Activated CD4-positive, alpha-beta memory T cell treated with anti-CD3 and anti-CD28 coated beads, Interleukin-2, amount 10 ng/mL, durations not matched to agents 7 days and 5 days (primary cell): ENCODE data around the gene CD300LB. TPM values are rescaled to one million over a fixed set of nuclear protein-coding genes. Genes with fewer than 3 reads are reported as not detected.
"Not testable (repeated sequence)": the region's sequence is repeated elsewhere in the genome, so short reads cannot be mapped to it uniquely, and the experiment has no call there.

Source experiments
- CTCF ChIA-PET: fragments of 350-600 bp; sonication (Branson Sonifier 250); formaldehyde crosslinking; loops from one replicate; lab custom pipeline; 2021; ENCODE audit warnings: antibody characterized with exemption, inconsistent platforms; lab: Charles Lee
- POLR2A ChIA-PET: fragments of 350-600 bp; sonication (Branson Sonifier 250); formaldehyde crosslinking; loops from one replicate; lab custom pipeline; 2021; ENCODE audit warnings: antibody characterized with exemption; lab: Charles Lee
- DNase-seq: peaks from one replicate; pipeline ENCODE4 v3.0.0-alpha.2; 2020
- H3K27ac Mint-ChIP-seq: one replicate; pipeline ENCODE4 v1.8.0; 2021; ENCODE audit warnings: mild to moderate bottlenecking, mixed read lengths
- H3K27me3 Mint-ChIP-seq: one replicate; pipeline ENCODE4 v1.8.0; 2021; ENCODE audit warnings: mixed read lengths
- H3K36me3 Mint-ChIP-seq: one replicate; pipeline ENCODE4 v1.8.0; 2021; ENCODE audit warnings: low read depth, mixed read lengths
- H3K4me1 Mint-ChIP-seq: one replicate; pipeline ENCODE4 v1.8.0; 2021; ENCODE audit warnings: mixed read lengths
- H3K4me3 Mint-ChIP-seq: one replicate; pipeline ENCODE4 v1.8.0; 2021; ENCODE audit warnings: mild to moderate bottlenecking, mixed read lengths
- H3K9me3 Mint-ChIP-seq: one replicate; pipeline ENCODE4 v1.8.0; 2021; ENCODE audit warnings: mixed read lengths
- total RNA-seq, 2 experiments: library from RNA; stranded (reverse); gene quantifications; one replicate each; pipeline ENCODE4 v1.2.3, GENCODE V29; 2021

CD300LB gene
- total RNA-seq, 2 experiments from 2014 or later, result not detected

DNA sequence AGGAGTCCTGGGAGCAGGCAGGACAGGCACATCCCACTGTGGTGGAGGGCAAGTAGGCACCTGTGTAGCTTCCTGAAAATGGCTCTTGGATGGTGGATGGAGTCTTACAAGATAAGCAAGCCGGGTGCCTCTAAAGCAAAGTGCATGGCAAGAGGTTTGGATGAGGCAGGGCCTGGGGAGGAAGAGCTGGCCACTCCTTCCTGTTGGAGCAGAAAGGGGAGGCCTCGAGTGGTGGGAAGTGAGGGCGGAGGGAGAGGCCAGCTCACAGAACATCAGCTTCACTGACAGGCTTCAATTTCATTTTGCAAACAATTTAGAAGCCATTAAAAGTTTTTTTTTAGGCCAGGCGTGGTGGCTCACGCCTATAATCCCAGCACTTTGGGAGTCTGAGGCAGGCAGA lies 33.8 kb downstream of the CD300LB start:
- Mint-ChIP-seq H3K27ac (no peak overlapping the region), H3K9me3 (no peaks in the 10 kb centered on the region), H3K4me3 (no peak overlapping the region), H3K36me3 (no peaks in the 10 kb centered on the region), H3K27me3 (peaks cover 18% of the 10 kb centered on the region), H3K4me1 (peaks cover 7% of the 10 kb centered on the region)
- peak; percentile 9 for DNase-seq
- ChIA-PET POLR2A (no interaction called here), CTCF (interaction anchor here (1.4 to 2.3 kb wide), 4 partner anchors 36 to 129 kb away, joined by 3 to 14 read pairs (median 8); no protein-coding TSS in a partner anchor)

GRCh38 chr17:74493331-74493833 lies 37.9 kb downstream of the CD300LB start:
- POLR2A ChIA-PET, result no interaction called here
- CTCF ChIA-PET, result interaction anchor here (0.9 to 5.2 kb wide), 6 partner anchors 35 to 129 kb away, joined by 3 to 48 read pairs (median 12); partner anchors contain the start of gene GPR142
- peak; percentile 75 for DNase-seq
- Mint-ChIP-seq H3K4me3 (no peak overlapping the region), H3K9me3 (peaks cover 3% of the 10 kb centered on the region), H3K36me3 (peaks cover 14% of the 10 kb centered on the region), H3K27me3 (peaks cover 15% of the 10 kb centered on the region), H3K4me1 (peaks cover 22% of the 10 kb centered on the region), H3K27ac (no peak overlapping the region)

DNA sequence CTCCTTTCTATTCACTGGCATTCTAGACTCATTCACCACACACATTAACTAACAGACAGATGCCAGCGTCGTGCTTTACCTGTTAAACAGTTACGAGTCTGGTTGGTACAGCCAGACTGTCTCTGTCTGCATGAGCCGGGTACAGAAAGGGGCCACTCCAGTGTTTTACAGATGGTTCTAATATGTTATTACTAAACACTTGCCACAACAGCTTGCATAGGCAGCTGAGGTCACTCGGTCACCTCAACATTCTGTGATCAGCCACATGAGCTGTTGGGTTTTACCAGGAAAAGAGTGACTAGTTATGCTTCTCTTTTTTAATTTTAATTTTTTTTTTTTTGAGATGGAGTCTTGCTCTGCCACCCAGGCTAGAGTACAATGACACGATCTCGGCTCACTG lies 39.6 kb downstream of the CD300LB start:
- Mint-ChIP-seq H3K4me1 (peaks cover 22% of the 10 kb centered on the region), H3K36me3 (peaks cover 29% of the 10 kb centered on the region), H3K9me3 (peaks cover 6% of the 10 kb centered on the region), H3K27ac (no peak overlapping the region), H3K4me3 (no peak overlapping the region), H3K27me3 (peaks cover 11% of the 10 kb centered on the region)
- ChIA-PET POLR2A (interaction anchor here (0.8 to 1.8 kb wide), 2 partner anchors 28 to 112 kb away, joined by 3 to 4 read pairs; no protein-coding TSS in a partner anchor), CTCF (interaction anchor here (0.6 to 5.2 kb wide), 11 partner anchors 19 to 191 kb away, joined by 3 to 48 read pairs (median 3); partner anchors contain the start of gene GPR142)
- peak; percentile 32 for DNase-seq

- DNase-seq, result no peak
- Mint-ChIP-seq H3K9me3 (peaks cover 6% of the 10 kb centered on the region), H3K27ac (no peak overlapping the region), H3K4me3 (no peak overlapping the region), H3K27me3 (peaks cover 8% of the 10 kb centered on the region), H3K36me3 (peaks cover 38% of the 10 kb centered on the region), H3K4me1 (peaks cover 22% of the 10 kb centered on the region)
- POLR2A ChIA-PET, result interaction anchor here (1.4 to 1.8 kb wide), 2 partner anchors 11 to 111 kb away, joined by 3 to 4 read pairs; no protein-coding TSS in a partner anchor
- CTCF ChIA-PET, result interaction anchor here (2.0 to 5.2 kb wide), 4 partner anchors 36 to 123 kb away, joined by 4 to 48 read pairs (median 18); partner anchors contain the start of gene GPR142
Measured at GRCh38 chr17:74490716-74491115, 40.6 kb downstream of the CD300LB start.

GRCh38 chr17:74488276-74488675 lies 43.0 kb downstream of the CD300LB start:
- H3K27me3 Mint-ChIP-seq, H3K4me3 Mint-ChIP-seq, POLR2A ChIA-PET, H3K27ac Mint-ChIP-seq, DNase-seq, H3K9me3 Mint-ChIP-seq: not testable (repeated sequence)
- peaks cover 20% of the 10 kb centered on the region for H3K4me1 Mint-ChIP-seq
- peaks cover 55% of the 10 kb centered on the region for H3K36me3 Mint-ChIP-seq
- CTCF ChIA-PET, result interaction anchor here (1.2 kb wide), 1 partner anchor 109 kb away, joined by 3 read pairs; no protein-coding TSS in a partner anchor

- H3K27ac Mint-ChIP-seq, result no peak overlapping the region
- H3K4me3 Mint-ChIP-seq, result no peak overlapping the region
- no peak for DNase-seq
- CTCF ChIA-PET, result no interaction called here
- peaks cover 6% of the 10 kb centered on the region for H3K9me3 Mint-ChIP-seq
- POLR2A ChIA-PET, result no interaction called here
- H3K4me1 Mint-ChIP-seq, result peaks cover 7% of the 10 kb centered on the region
- no peaks in the 10 kb centered on the region for H3K27me3 Mint-ChIP-seq
- H3K36me3 Mint-ChIP-seq, result peaks cover 77% of the 10 kb centered on the region
Measured at GRCh38 chr17:74485841-74486240, 45.4 kb downstream of the CD300LB start.

- H3K9me3 Mint-ChIP-seq, result peaks cover 6% of the 10 kb centered on the region
- H3K4me1 Mint-ChIP-seq, result peaks cover 7% of the 10 kb centered on the region
- no peak for DNase-seq
- H3K4me3 Mint-ChIP-seq, result no peak overlapping the region
- H3K36me3 Mint-ChIP-seq, result peaks cover 84% of the 10 kb centered on the region
- H3K27ac Mint-ChIP-seq, result no peak overlapping the region
- POLR2A ChIA-PET, result no interaction called here
- H3K27me3 Mint-ChIP-seq, result no peaks in the 10 kb centered on the region
- CTCF ChIA-PET, result interaction anchor here (0.8 to 1.5 kb wide), 3 partner anchors 28 to 281 kb away, joined by 3 to 4 read pairs (median 3); partner anchors contain the start of gene RPL38
Measured at GRCh38 chr17:74485022-74485743, 46.1 kb downstream of the CD300LB start.

- Mint-ChIP-seq H3K27ac (no peak overlapping the region), H3K4me1 (peaks cover 17% of the 10 kb centered on the region), H3K4me3 (no peak overlapping the region), H3K27me3 (no peaks in the 10 kb centered on the region), H3K9me3 (peaks cover 4% of the 10 kb centered on the region), H3K36me3 (peaks cover 86% of the 10 kb centered on the region)
- DNase-seq, result no peak
- ChIA-PET POLR2A (interaction anchor here (0.7 kb wide), 1 partner anchor 9 kb away, joined by 3 read pairs; no protein-coding TSS in a partner anchor), CTCF (interaction anchor here (1.4 to 1.5 kb wide), 2 partner anchors 48 to 280 kb away, joined by 3 to 4 read pairs; partner anchors contain the start of gene RPL38)
Measured at GRCh38 chr17:74484066-74484465, 47.2 kb downstream of the CD300LB start.

- POLR2A ChIA-PET, result interaction anchor here (0.6 to 1.3 kb wide), 2 partner anchors 9 to 169 kb away, joined by 3 to 4 read pairs; no protein-coding TSS in a partner anchor
- H3K9me3 Mint-ChIP-seq, result peaks cover under 1% of the 10 kb centered on the region
- H3K4me1 Mint-ChIP-seq, result peaks cover 36% of the 10 kb centered on the region
- CTCF ChIA-PET, result no interaction called here
- no peak overlapping the region for H3K27ac Mint-ChIP-seq
- H3K36me3 Mint-ChIP-seq, result peaks cover 85% of the 10 kb centered on the region
- no peaks in the 10 kb centered on the region for H3K27me3 Mint-ChIP-seq
- no peak for DNase-seq
- H3K4me3 Mint-ChIP-seq, result no peak overlapping the region
Measured at GRCh38 chr17:74481621-74482020, 49.7 kb downstream of the CD300LB start.

DNA sequence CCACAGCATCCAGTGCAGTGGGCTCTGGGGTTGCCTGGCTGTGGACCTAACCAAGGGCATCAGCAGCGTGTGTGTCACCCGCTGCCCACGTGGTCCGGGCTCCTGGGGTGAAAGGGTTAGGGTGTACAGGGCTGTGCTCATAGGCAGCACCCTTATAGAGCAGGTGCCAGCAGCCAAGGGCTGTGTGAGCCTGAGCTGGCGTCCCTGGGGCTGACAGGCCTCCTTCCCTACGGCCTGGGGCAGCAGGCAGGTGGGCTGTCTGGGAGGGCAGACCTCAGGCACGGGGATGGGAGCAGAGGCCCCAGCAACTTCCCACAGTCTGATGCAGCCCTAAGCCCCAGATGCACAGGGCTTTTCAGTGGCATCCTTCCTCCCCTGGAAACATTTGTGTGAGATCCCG lies 51.0 kb downstream of the CD300LB start:
- H3K36me3 Mint-ChIP-seq, result peaks cover 88% of the 10 kb centered on the region
- no peaks in the 10 kb centered on the region for H3K27me3 Mint-ChIP-seq
- peaks cover 40% of the 10 kb centered on the region for H3K4me1 Mint-ChIP-seq
- H3K4me3 Mint-ChIP-seq, result no peak overlapping the region
- H3K9me3 Mint-ChIP-seq, result peaks cover 9% of the 10 kb centered on the region
- DNase-seq, result no peak
- H3K27ac Mint-ChIP-seq, result no peak overlapping the region
- POLR2A ChIA-PET, result interaction anchor here (1.2 to 1.6 kb wide), 2 partner anchors 10 to 14 kb away, joined by 3 to 5 read pairs; partner anchors contain the start of gene CD300A
- CTCF ChIA-PET, result interaction anchor here (0.8 kb wide), 1 partner anchor 25 kb away, joined by 3 read pairs; no protein-coding TSS in a partner anchor

- Mint-ChIP-seq H3K27ac (peak overlapping the region; percentile 67), H3K4me3 (no peak overlapping the region), H3K27me3 (no peaks in the 10 kb centered on the region), H3K36me3 (peaks cover 91% of the 10 kb centered on the region), H3K4me1 (peaks cover 55% of the 10 kb centered on the region), H3K9me3 (peaks cover 17% of the 10 kb centered on the region)
- CTCF ChIA-PET, result interaction anchor here (1.1 kb wide), 1 partner anchor 99 kb away, joined by 4 read pairs; no protein-coding TSS in a partner anchor
- POLR2A ChIA-PET, result no interaction called here
- DNase-seq, result peak; percentile 34
Measured at GRCh38 chr17:74478420-74479100, 52.7 kb downstream of the CD300LB start.

GRCh38 chr17:74477411-74477810 lies 53.9 kb downstream of the CD300LB start:
- Mint-ChIP-seq H3K27ac (peak overlapping the region; percentile 35), H3K4me1 (peaks cover 65% of the 10 kb centered on the region), H3K36me3 (peaks cover 93% of the 10 kb centered on the region), H3K9me3 (peaks cover 18% of the 10 kb centered on the region), H3K27me3 (no peaks in the 10 kb centered on the region), H3K4me3 (no peak overlapping the region)
- CTCF ChIA-PET, result no interaction called here
- no peak for DNase-seq
- POLR2A ChIA-PET, result no interaction called here
